ENCODE measurements around the gene DUSP16.
A peak's percentile ranks its signal among the peaks of the same experiment; 100 is the strongest.

DUSP16 gene

DNA sequence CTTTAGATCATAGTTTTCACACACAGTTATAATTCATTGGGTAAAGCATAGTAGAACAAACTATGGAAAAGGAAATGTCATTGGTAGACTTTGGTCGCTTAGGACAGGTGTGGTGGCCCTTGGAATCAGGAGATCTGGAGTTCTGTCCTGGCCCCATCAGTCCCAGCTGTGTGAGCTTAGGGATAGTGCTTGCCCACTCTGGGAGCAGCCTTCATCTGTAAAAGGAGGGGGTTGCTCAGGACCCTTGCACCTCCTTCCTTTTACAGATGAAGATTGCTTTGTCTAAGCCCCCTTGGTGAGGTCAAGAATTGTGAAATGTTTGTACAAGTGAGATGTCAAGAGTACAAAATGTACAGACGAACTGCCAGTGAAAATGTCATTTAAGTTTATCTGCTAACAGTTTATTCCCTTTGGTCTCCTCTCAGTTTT is 112.6 kb downstream of the DUSP16 start:
- no peak for DNase-seq (ENCODE audit: low read depth in 1 of 2, low spot score in 1 of 2)
- H3K27me3 ChIP-seq (ENCODE audit: insufficient read depth, poor library complexity, severe bottlenecking): no peaks in the 10 kb centered on the region
- no peak overlapping the region for H3K4me3 ChIP-seq (replicated peaks; ENCODE audit: insufficient read depth, low read length)
- TF ChIP-seq POLR2AphosphoS5 (IDR thresholded peaks at IDR 0.05; ENCODE audit: low read depth) (no peak), SPI1 (IDR thresholded peaks at IDR 0.05; ENCODE audit: borderline replicate concordance, low read depth) (no peak), GABPA (IDR thresholded peaks at IDR 0.05; ENCODE audit: low read depth) (no peak)
- TF ChIP-seq, protein P1, sequence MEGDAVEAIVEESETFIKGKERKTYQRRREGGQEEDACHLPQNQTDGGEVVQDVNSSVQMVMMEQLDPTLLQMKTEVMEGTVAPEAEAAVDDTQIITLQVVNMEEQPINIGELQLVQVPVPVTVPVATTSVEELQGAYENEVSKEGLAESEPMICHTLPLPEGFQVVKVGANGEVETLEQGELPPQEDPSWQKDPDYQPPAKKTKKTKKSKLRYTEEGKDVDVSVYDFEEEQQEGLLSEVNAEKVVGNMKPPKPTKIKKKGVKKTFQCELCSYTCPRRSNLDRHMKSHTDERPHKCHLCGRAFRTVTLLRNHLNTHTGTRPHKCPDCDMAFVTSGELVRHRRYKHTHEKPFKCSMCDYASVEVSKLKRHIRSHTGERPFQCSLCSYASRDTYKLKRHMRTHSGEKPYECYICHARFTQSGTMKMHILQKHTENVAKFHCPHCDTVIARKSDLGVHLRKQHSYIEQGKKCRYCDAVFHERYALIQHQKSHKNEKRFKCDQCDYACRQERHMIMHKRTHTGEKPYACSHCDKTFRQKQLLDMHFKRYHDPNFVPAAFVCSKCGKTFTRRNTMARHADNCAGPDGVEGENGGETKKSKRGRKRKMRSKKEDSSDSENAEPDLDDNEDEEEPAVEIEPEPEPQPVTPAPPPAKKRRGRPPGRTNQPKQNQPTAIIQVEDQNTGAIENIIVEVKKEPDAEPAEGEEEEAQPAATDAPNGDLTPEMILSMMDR (IDR thresholded peaks at IDR 0.05; ENCODE audit: insufficient read depth, low read length): no peak
- TF ChIP-seq, protein P2, sequence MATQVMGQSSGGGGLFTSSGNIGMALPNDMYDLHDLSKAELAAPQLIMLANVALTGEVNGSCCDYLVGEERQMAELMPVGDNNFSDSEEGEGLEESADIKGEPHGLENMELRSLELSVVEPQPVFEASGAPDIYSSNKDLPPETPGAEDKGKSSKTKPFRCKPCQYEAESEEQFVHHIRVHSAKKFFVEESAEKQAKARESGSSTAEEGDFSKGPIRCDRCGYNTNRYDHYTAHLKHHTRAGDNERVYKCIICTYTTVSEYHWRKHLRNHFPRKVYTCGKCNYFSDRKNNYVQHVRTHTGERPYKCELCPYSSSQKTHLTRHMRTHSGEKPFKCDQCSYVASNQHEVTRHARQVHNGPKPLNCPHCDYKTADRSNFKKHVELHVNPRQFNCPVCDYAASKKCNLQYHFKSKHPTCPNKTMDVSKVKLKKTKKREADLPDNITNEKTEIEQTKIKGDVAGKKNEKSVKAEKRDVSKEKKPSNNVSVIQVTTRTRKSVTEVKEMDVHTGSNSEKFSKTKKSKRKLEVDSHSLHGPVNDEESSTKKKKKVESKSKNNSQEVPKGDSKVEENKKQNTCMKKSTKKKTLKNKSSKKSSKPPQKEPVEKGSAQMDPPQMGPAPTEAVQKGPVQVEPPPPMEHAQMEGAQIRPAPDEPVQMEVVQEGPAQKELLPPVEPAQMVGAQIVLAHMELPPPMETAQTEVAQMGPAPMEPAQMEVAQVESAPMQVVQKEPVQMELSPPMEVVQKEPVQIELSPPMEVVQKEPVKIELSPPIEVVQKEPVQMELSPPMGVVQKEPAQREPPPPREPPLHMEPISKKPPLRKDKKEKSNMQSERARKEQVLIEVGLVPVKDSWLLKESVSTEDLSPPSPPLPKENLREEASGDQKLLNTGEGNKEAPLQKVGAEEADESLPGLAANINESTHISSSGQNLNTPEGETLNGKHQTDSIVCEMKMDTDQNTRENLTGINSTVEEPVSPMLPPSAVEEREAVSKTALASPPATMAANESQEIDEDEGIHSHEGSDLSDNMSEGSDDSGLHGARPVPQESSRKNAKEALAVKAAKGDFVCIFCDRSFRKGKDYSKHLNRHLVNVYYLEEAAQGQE (IDR thresholded peaks at IDR 0.05; ENCODE audit: insufficient replicate concordance, low read depth): no peak
- H3K27ac ChIP-seq (replicated peaks): peak overlapping the region; percentile 44

DNA sequence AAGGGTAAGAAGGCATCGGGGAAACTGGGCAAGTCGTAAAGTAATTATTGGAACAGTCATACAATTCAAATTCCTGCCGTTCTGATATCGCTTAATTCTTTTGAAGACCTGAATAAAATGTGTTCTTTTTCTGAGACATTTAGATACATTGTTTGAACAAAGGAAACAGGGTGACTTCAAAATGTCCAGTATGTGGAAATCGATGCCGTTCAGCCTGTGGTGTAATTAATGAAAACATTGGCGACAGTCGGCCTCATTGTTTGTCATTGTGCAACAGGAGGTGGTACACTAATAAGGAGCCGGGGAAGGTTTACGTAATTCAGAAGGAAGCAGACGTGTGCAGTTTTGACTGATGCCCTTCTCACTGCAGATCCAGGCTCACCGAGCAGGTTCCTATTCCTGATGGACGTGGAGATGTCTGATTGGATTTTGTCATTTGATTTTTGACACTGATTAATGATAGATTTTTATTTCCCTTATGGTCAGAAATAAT is 113.1 kb downstream of the DUSP16 start:
- H3K27ac ChIP-seq (replicated peaks): peak overlapping the region; percentile 77
- H3K4me3 ChIP-seq (replicated peaks; ENCODE audit: insufficient read depth, low read length): no peak overlapping the region
- TF ChIP-seq POLR2AphosphoS5 (IDR thresholded peaks at IDR 0.05; ENCODE audit: low read depth): no peak
- no peak for TF ChIP-seq SPI1 (IDR thresholded peaks at IDR 0.05; ENCODE audit: borderline replicate concordance, low read depth)
- TF ChIP-seq, protein P2 (IDR thresholded peaks at IDR 0.05; ENCODE audit: insufficient replicate concordance, low read depth): no peak
- TF ChIP-seq, protein P1 (IDR thresholded peaks at IDR 0.05; ENCODE audit: insufficient read depth, low read length): no peak
- TF ChIP-seq GABPA (IDR thresholded peaks at IDR 0.05; ENCODE audit: low read depth): no peak
- peak; percentile 90 to 98 for DNase-seq (ENCODE audit: low read depth in 1 of 2, low spot score in 1 of 2)
- no peaks in the 10 kb centered on the region for H3K27me3 ChIP-seq (ENCODE audit: insufficient read depth, poor library complexity, severe bottlenecking)

DNA sequence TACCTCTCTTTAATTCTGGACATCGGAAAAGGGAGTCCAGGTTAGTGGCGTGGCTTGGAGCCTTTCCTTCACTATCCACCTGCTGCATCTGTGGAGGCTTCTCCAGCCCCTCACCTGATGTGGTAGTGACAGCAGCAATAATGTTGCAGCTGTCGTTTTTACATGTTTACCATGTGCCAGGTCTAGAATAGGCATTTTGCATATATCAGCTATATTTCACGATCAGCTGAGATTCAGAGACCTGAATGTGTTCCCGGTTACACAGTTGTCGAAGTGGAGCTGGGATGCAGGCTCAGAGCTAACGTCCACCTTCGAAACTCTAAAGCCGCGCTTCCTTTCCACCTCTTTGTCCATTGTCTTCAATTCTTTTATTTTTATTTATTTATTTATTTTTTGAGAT is 114.8 kb downstream of the DUSP16 start:
- H3K27me3 ChIP-seq (ENCODE audit: insufficient read depth, poor library complexity, severe bottlenecking): no peaks in the 10 kb centered on the region
- TF ChIP-seq SPI1 (IDR thresholded peaks at IDR 0.05; ENCODE audit: borderline replicate concordance, low read depth): no peak
- TF ChIP-seq, protein P1 (IDR thresholded peaks at IDR 0.05; ENCODE audit: insufficient read depth, low read length): no peak
- TF ChIP-seq POLR2AphosphoS5 (IDR thresholded peaks at IDR 0.05; ENCODE audit: low read depth): no peak
- no peak for TF ChIP-seq GABPA (IDR thresholded peaks at IDR 0.05; ENCODE audit: low read depth)
- TF ChIP-seq, protein P2 (IDR thresholded peaks at IDR 0.05; ENCODE audit: insufficient replicate concordance, low read depth): no peak
- no peak overlapping the region; the same call in 1 of the 2 replicates for H3K27ac ChIP-seq (replicated peaks)
- DNase-seq (ENCODE audit: low read depth in 1 of 2, low spot score in 1 of 2): no peak
- no peak overlapping the region for H3K4me3 ChIP-seq (replicated peaks; ENCODE audit: insufficient read depth, low read length)
